K562 (cell line): Measurements from ENCODE around the gene ASPG. TPM values are rescaled to one million over a fixed set of nuclear protein-coding genes. Genes with fewer than 3 reads are reported as not detected.

Experiments used
- CTBP1 ChIP-seq: fragments of 450-650 bp; IDR thresholded peaks from 2 replicates; pipeline ENCODE4 v1.6.1; 2016; ENCODE audit warnings: borderline replicate concordance
- ETV1 ChIP-seq: fragments of 450-650 bp; conservative IDR thresholded peaks from 2 replicates; pipeline ENCODE4 v1.6.1; 2016; ENCODE audit warnings: missing genetic modification characterization, control low read depth, low read depth, missing compliant biosample characterization
- MTA3 ChIP-seq: fragments of 450-650 bp; formaldehyde crosslinking; IDR thresholded peaks from 2 replicates; pipeline ENCODE4 v1.6.1; 2017; ENCODE audit warnings: mild to moderate bottlenecking, borderline replicate concordance
- NR1H2 ChIP-seq: sonication (generic); formaldehyde crosslinking; IDR thresholded peaks from 2 replicates; pipeline ENCODE4 v1.4.0; 2020; ENCODE audit warnings: mild to moderate bottlenecking, missing genetic modification reagents
- PRPF4 ChIP-seq: fragments of 200-400 bp; formaldehyde crosslinking; IDR thresholded peaks from one replicate; pipeline ENCODE4 v1.6.1; 2017; ENCODE audit warnings: low read length, low read depth, mild to moderate bottlenecking; ENCODE audit not compliant: insufficient read depth, poor library complexity, severe bottlenecking
- polyA plus RNA-seq, 8 experiments: library from polyadenylated mRNA; depleted of rRNA in 4 of 8; stranded (reverse) in 5 of 8; unstranded in 3 of 8; fragments of >200 nt; fragmentation: Nextera tagmentation in 2 of 8; fragmentation: Illumina TruSeq in 1 of 8; extraction: Ambion mirVana in 2 of 8; extraction: Trizol in 1 of 8; gene quantifications; 2 replicates each; pipeline versions ENCODE4 v1.2.1 to v1.2.3, GENCODE V29; 2011 to 2014; ENCODE audit warnings: inconsistent platforms in 1 of 8, missing spikeins in 1 of 8
- total RNA-seq, 7 experiments: library from RNA; depleted of rRNA in 6 of 7; stranded (reverse); fragments of >200 nt in 6 of 7; fragmentation: Illumina TruSeq in 2 of 7; extraction: Trizol in 2 of 7; gene quantifications; 2 replicates each; pipeline versions ENCODE4 v1.2.1 to v1.2.3, GENCODE V29; 2011 to 2021; ENCODE audit warnings: low replicate concordance in 1 of 7
- TF ChIP-seq, protein P1 (sequence below): fragments of 450-650 bp; formaldehyde crosslinking; IDR thresholded peaks from 2 replicates; pipeline ENCODE4 v1.4.0; 2020; ENCODE audit warnings: mild to moderate bottlenecking, moderate library complexity
- TF ChIP-seq, protein P2 (sequence below): fragments of 250-450 bp; sonication (Bioruptor Pico); IDR thresholded peaks from 2 replicates; pipeline ENCODE4 v1.8.0; 2022; ENCODE audit warnings: inconsistent platforms
- TF ChIP-seq, protein P3 (sequence below): fragments of 250-450 bp; sonication (Bioruptor Pico); IDR thresholded peaks from 2 replicates; pipeline ENCODE4 v1.8.0; 2022; ENCODE audit warnings: inconsistent platforms, mild to moderate bottlenecking, moderate library complexity, borderline replicate concordance

ASPG gene
- total and polyA plus RNA-seq, 9 of the 15 experiments (the other 6 are each of a cell fraction or from before 2014, with no cell fraction given), result 0.18 TPM; not detected in 8

GRCh38 chr14:104081951-104082464, 3.5 kb upstream of the ASPG start (continued):
- no peak for TF ChIP-seq ETV1 (tag)
- TF ChIP-seq PRPF4, result no peak
- no peak for TF ChIP-seq MTA3
- TF ChIP-seq, protein P1, sequence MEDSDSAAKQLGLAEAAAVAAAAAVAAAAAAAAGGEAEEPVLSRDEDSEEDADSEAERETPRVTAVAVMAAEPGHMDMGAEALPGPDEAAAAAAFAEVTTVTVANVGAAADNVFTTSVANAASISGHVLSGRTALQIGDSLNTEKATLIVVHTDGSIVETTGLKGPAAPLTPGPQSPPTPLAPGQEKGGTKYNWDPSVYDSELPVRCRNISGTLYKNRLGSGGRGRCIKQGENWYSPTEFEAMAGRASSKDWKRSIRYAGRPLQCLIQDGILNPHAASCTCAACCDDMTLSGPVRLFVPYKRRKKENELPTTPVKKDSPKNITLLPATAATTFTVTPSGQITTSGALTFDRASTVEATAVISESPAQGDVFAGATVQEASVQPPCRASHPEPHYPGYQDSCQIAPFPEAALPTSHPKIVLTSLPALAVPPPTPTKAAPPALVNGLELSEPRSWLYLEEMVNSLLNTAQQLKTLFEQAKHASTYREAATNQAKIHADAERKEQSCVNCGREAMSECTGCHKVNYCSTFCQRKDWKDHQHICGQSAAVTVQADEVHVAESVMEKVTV (CRISPR knock-in tag), result no peak
- TF ChIP-seq, protein P2, sequence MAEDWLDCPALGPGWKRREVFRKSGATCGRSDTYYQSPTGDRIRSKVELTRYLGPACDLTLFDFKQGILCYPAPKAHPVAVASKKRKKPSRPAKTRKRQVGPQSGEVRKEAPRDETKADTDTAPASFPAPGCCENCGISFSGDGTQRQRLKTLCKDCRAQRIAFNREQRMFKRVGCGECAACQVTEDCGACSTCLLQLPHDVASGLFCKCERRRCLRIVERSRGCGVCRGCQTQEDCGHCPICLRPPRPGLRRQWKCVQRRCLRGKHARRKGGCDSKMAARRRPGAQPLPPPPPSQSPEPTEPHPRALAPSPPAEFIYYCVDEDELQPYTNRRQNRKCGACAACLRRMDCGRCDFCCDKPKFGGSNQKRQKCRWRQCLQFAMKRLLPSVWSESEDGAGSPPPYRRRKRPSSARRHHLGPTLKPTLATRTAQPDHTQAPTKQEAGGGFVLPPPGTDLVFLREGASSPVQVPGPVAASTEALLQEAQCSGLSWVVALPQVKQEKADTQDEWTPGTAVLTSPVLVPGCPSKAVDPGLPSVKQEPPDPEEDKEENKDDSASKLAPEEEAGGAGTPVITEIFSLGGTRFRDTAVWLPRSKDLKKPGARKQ (CRISPR knock-in tag), result no peak
- no peak for TF ChIP-seq NR1H2
- TF ChIP-seq CTBP1, result no peak
- TF ChIP-seq, protein P3, sequence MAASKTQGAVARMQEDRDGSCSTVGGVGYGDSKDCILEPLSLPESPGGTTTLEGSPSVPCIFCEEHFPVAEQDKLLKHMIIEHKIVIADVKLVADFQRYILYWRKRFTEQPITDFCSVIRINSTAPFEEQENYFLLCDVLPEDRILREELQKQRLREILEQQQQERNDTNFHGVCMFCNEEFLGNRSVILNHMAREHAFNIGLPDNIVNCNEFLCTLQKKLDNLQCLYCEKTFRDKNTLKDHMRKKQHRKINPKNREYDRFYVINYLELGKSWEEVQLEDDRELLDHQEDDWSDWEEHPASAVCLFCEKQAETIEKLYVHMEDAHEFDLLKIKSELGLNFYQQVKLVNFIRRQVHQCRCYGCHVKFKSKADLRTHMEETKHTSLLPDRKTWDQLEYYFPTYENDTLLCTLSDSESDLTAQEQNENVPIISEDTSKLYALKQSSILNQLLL (CRISPR knock-in tag), result no peak
